Measurements from ENCODE around the gene ZG16. TPM values are rescaled to one million over a fixed set of nuclear protein-coding genes. Genes with fewer than 3 reads are reported as not detected.

ZG16 gene
- total and polyA plus RNA-seq, 2 of the 8 experiments (the other 6 are each of a cell fraction or from before 2014, with no cell fraction given), result not detected

- no peak for TF ChIP-seq EZH2 (IDR thresholded peaks at IDR 0.05; ENCODE audit: low read depth, low read length, severe bottlenecking)
- no peak for TF ChIP-seq BRCA1 (IDR thresholded peaks at IDR 0.05; ENCODE audit: low read depth, low read length)
- no peak for TF ChIP-seq JUND (IDR thresholded peaks at IDR 0.05; ENCODE audit: low read length)
- no peak for TF ChIP-seq RBBP5 (IDR thresholded peaks at IDR 0.05; ENCODE audit: borderline replicate concordance, low read depth, low read length)
- TF ChIP-seq JUN (IDR thresholded peaks at IDR 0.05; ENCODE audit: low read depth, low read length), result no peak
- TF ChIP-seq TAF7 (optimal IDR thresholded peaks at IDR 0.05; ENCODE audit: borderline replicate concordance, low read depth, low read length), result peak; percentile 71
- peak; percentile 95 for TF ChIP-seq GABPA (IDR thresholded peaks at IDR 0.05; ENCODE audit: borderline replicate concordance, insufficient read depth, low read length)
- peak; percentile 75 for TF ChIP-seq TBP (IDR thresholded peaks at IDR 0.05; ENCODE audit: low read depth, low read length)
- no peak for TF ChIP-seq CHD7 (IDR thresholded peaks at IDR 0.05; ENCODE audit: insufficient replicate concordance, low read length)
Observed at GRCh38 chr16:29790183-29790948, 12.3 kb downstream of the ZG16 start, which contains the start of gene KIF22 (continued).
